Subcutaneous abdominal adipose tissue (tissue), 5 donors: ENCODE measurements around the gene ATP9A.
"Not testable (repeated sequence)": the region's sequence is repeated elsewhere in the genome, so short reads cannot be mapped to it uniquely, and the experiment has no call there.

ENCODE experiments used
- H3K27ac ChIP-seq: one replicate; pipeline ENCODE4 v1.7.0; 2013; ENCODE audit warnings: low read depth, mild to moderate bottlenecking, inconsistent platforms, low read length, moderate library complexity
- H3K27me3 ChIP-seq, 5 donors: one replicate each; pipeline ENCODE4 v1.7.0; 2013; ENCODE audit warnings: low read length in 5 of 5, inconsistent platforms in 1 of 5; ENCODE audit not compliant: control insufficient read depth in 5 of 5, insufficient read depth in 4 of 5
- H3K36me3 ChIP-seq, 5 donors: one replicate each; pipeline ENCODE4 v1.7.0; 2013; ENCODE audit warnings: low read length in 5 of 5; ENCODE audit not compliant: control insufficient read depth in 5 of 5, insufficient read depth in 5 of 5
- H3K4me1 ChIP-seq, 5 donors: one replicate each; pipeline ENCODE4 v1.7.0; 2013; ENCODE audit warnings: low read length in 5 of 5, mild to moderate bottlenecking in 3 of 5, moderate library complexity in 1 of 5; ENCODE audit not compliant: control insufficient read depth in 5 of 5, insufficient read depth in 5 of 5
- H3K4me3 ChIP-seq, 5 donors: one replicate each; pipeline ENCODE4 v1.7.0; 2013; ENCODE audit warnings: low read length in 5 of 5, low read depth in 1 of 5
- H3K9ac ChIP-seq, 5 donors: one replicate each; pipeline ENCODE4 v1.7.0; 2013; ENCODE audit warnings: low read length in 5 of 5, mild to moderate bottlenecking in 4 of 5, moderate library complexity in 3 of 5
- H3K9me3 ChIP-seq, 5 donors: one replicate each; pipeline ENCODE4 v1.7.0; 2013; ENCODE audit warnings: low read length in 5 of 5; ENCODE audit not compliant: control insufficient read depth in 5 of 5
- donor health status: healthy.
- donor health status: healthy.
- donor health status: healthy.
- donor health status: healthy.
- donor health status: healthy.

ATP9A gene

GRCh38 chr20:51687108-51687507 is 81.1 kb downstream of the ATP9A start:
- Histone ChIP-seq H3K27me3 (no peaks in the 10 kb centered on the region), H3K36me3 (peaks cover 10 to 30% (median 27%) of the 10 kb centered on the region in 5 donors), H3K27ac (no peak overlapping the region), H3K9ac (no peak overlapping the region), H3K4me1 (no peaks in the 10 kb centered on the region), H3K9me3 (no peaks in the 10 kb centered on the region), H3K4me3 (no peak overlapping the region)

- H3K4me3 ChIP-seq, H3K27ac ChIP-seq, H3K9ac ChIP-seq, H3K4me1 ChIP-seq, H3K27me3 ChIP-seq, H3K9me3 ChIP-seq: not testable (repeated sequence)
- peaks cover 2 to 39% (median 28%) of the 10 kb centered on the region in 5 donors for H3K36me3 ChIP-seq
Observed at GRCh38 chr20:51685494-51685893, 82.7 kb downstream of the ATP9A start.

GRCh38 chr20:51680067-51680749 is 88.0 kb downstream of the ATP9A start:
- no peak overlapping the region for H3K9ac ChIP-seq
- H3K4me3 ChIP-seq = no peak overlapping the region
- H3K9me3 ChIP-seq = no peaks in the 10 kb centered on the region
- no peaks in the 10 kb centered on the region for H3K4me1 ChIP-seq
- no peaks in the 10 kb centered on the region for H3K27me3 ChIP-seq
- H3K27ac ChIP-seq = no peak overlapping the region
- H3K36me3 ChIP-seq = peaks cover 0 to 29% (median 21%) of the 10 kb centered on the region in 5 donors

- no peaks in the 10 kb centered on the region for H3K4me1 ChIP-seq
- no peak overlapping the region for H3K9ac ChIP-seq
- H3K27ac ChIP-seq = no peak overlapping the region
- no peak overlapping the region for H3K4me3 ChIP-seq
- H3K9me3 ChIP-seq = no peaks in the 10 kb centered on the region
- H3K27me3 ChIP-seq = no peaks in the 10 kb centered on the region
- H3K36me3 ChIP-seq = peaks cover 0 to 33% (median 26%) of the 10 kb centered on the region in 5 donors
Observed at GRCh38 chr20:51679254-51679921, 88.8 kb downstream of the ATP9A start.

- Histone ChIP-seq H3K27me3 (no peaks in the 10 kb centered on the region), H3K9me3 (no peaks in the 10 kb centered on the region), H3K9ac (no peak overlapping the region), H3K27ac (no peak overlapping the region), H3K4me1 (no peaks in the 10 kb centered on the region), H3K36me3 (peaks cover 0 to 45% (median 37%) of the 10 kb centered on the region in 5 donors), H3K4me3 (no peak overlapping the region)
Observed at GRCh38 chr20:51678026-51678697, 90.0 kb downstream of the ATP9A start.

GRCh38 chr20:51668947-51669346 is 99.2 kb downstream of the ATP9A start:
- Histone ChIP-seq H3K4me1 (no peaks in the 10 kb centered on the region), H3K27ac (no peak overlapping the region), H3K27me3 (no peaks in the 10 kb centered on the region), H3K36me3 (peaks cover 16 to 67% (median 62%) of the 10 kb centered on the region in 5 donors), H3K4me3 (no peak overlapping the region), H3K9ac (no peak overlapping the region), H3K9me3 (no peaks in the 10 kb centered on the region)

- Histone ChIP-seq H3K4me1 (no peaks in the 10 kb centered on the region), H3K27me3 (no peaks in the 10 kb centered on the region), H3K36me3 (peaks cover 16 to 63% (median 58%) of the 10 kb centered on the region in 5 donors), H3K9ac (no peak overlapping the region), H3K4me3 (no peak overlapping the region), H3K27ac (no peak overlapping the region), H3K9me3 (no peaks in the 10 kb centered on the region)
Observed at GRCh38 chr20:51668515-51668914, 99.7 kb downstream of the ATP9A start.

GRCh38 chr20:51667491-51667890 is 100.7 kb downstream of the ATP9A start:
- no peak overlapping the region for H3K9ac ChIP-seq
- H3K9me3 ChIP-seq = no peaks in the 10 kb centered on the region
- no peaks in the 10 kb centered on the region for H3K4me1 ChIP-seq
- H3K36me3 ChIP-seq = peaks cover 12 to 61% (median 54%) of the 10 kb centered on the region in 5 donors
- no peak overlapping the region for H3K27ac ChIP-seq
- H3K4me3 ChIP-seq = no peak overlapping the region
- H3K27me3 ChIP-seq = no peaks in the 10 kb centered on the region

- Histone ChIP-seq H3K27me3 (no peaks in the 10 kb centered on the region), H3K9ac (no peak overlapping the region), H3K27ac (no peak overlapping the region), H3K36me3 (peaks cover 9 to 59% (median 53%) of the 10 kb centered on the region in 5 donors), H3K9me3 (no peaks in the 10 kb centered on the region), H3K4me3 (no peak overlapping the region), H3K4me1 (no peaks in the 10 kb centered on the region)
Observed at GRCh38 chr20:51667002-51667408, 101.2 kb downstream of the ATP9A start.

- Histone ChIP-seq H3K36me3 (peaks cover 11 to 55% (median 46%) of the 10 kb centered on the region in 5 donors), H3K9me3 (no peaks in the 10 kb centered on the region), H3K9ac (no peak overlapping the region), H3K4me1 (peaks cover 0 to 2% (median 0%) of the 10 kb centered on the region in 5 donors), H3K27ac (no peak overlapping the region), H3K4me3 (no peak overlapping the region), H3K27me3 (no peaks in the 10 kb centered on the region)
Observed at GRCh38 chr20:51666126-51666525, 102.1 kb downstream of the ATP9A start.
